K562 (cell line): ENCODE data around the gene ZNF488. TPM values are rescaled to one million over a fixed set of nuclear protein-coding genes. Genes with fewer than 3 reads are reported as not detected.
A peak's percentile ranks its signal among the peaks of the same experiment; 100 is the strongest.

Experiments used
- ATAC-seq: fragments of 200-7000 bp; cut with Tn5 transposase; 3 replicates; pipeline ENCODE4 v1.9.1; 2020; ENCODE audit warnings: moderate library complexity
- BruUV-seq: library from RNA; stranded (reverse); fragments of 400-500 nt; replicated peaks from 2 replicates; lab custom pipeline; 2021; lab: Mats Ljungman, UMichigan
- CTCF ChIA-PET: fragments of 300-600 bp; formaldehyde crosslinking; extraction: SDS; loops from one replicate; lab custom pipeline; 2021; ENCODE audit warnings: low intra/inter-chr PET ratio; lab: Yijun Ruan, JAX
- POLR2A ChIA-PET: fragments of 300-600, 350-650 bp; sonication (Branson Sonifier 250); formaldehyde crosslinking; extraction: SDS; loops from one replicate; lab custom pipeline; 2021; ENCODE audit warnings: antibody characterized with exemption, inconsistent platforms; lab: Yijun Ruan, JAX
- DNase-seq, 4 experiments: peaks; one replicate each; pipeline versions ENCODE4 v3.0.0 to v3.0.0-alpha.2; 2011 to 2018; ENCODE audit warnings: low spot score in 3 of 4, mixed read lengths in 3 of 4; ENCODE audit errors: extremely low read depth in 1 of 4
- FAIRE-seq: peaks from 2 replicates; lab custom pipeline; 2011; peaks lifted over from hg19 to GRCh38; lab: Jason Lieb, UNC
- H2AFZ ChIP-seq: 2 replicates; pipeline ENCODE4 v1.6.0; 2011; ENCODE audit warnings: low read depth, low read length, control low read depth, inconsistent platforms
- H3K27ac ChIP-seq: fragments of 200-600 bp; 3 replicates; pipeline ENCODE4 v1.8.0; 2011; ENCODE audit warnings: low read depth, mild to moderate bottlenecking, control low read depth, inconsistent platforms, low read length, moderate library complexity, mixed read lengths; ENCODE audit errors: extremely low read depth
- H3K27me3 ChIP-seq, 2 experiments: fragments of 300-600 bp in 1 of 2; 2 replicates in 1 of 2; 3 replicates in 1 of 2; pipeline versions ENCODE4 v1.6.0 to v1.8.0; 2011; ENCODE audit warnings: inconsistent platforms in 2 of 2, low read length in 2 of 2, mild to moderate bottlenecking in 1 of 2, mixed read lengths in 1 of 2, moderate library complexity in 1 of 2; ENCODE audit not compliant: control insufficient read depth in 2 of 2, insufficient read depth in 2 of 2
- H3K36me3 ChIP-seq: fragments of 300-600 bp; 3 replicates; pipeline ENCODE4 v1.8.0; 2011; ENCODE audit warnings: mild to moderate bottlenecking, low read length, inconsistent platforms; ENCODE audit not compliant: control insufficient read depth, insufficient read depth
- H3K4me1 ChIP-seq, 2 experiments: fragments of 200-600 bp in 1 of 2; replicated peaks in 1 of 2; 2 replicates in 1 of 2; 3 replicates in 1 of 2; pipeline versions ENCODE4 v1.5.1 to v1.8.0; 2011; ENCODE audit warnings: inconsistent platforms in 2 of 2, low read length in 2 of 2, mild to moderate bottlenecking in 1 of 2, mixed read lengths in 1 of 2, moderate library complexity in 1 of 2; ENCODE audit not compliant: control insufficient read depth in 2 of 2, insufficient read depth in 2 of 2
- H3K4me2 ChIP-seq: 2 replicates; pipeline ENCODE4 v1.6.1; 2011; ENCODE audit warnings: low read length, control low read depth, inconsistent platforms, mixed read lengths; ENCODE audit not compliant: insufficient read depth
- H3K4me3 ChIP-seq: fragments of 200-600 bp; sonication (generic), shearing (Covaris generic); 2 replicates; pipeline ENCODE4 v1.5.1; 2016; ENCODE audit warnings: control low read depth, inconsistent platforms
- H3K79me2 ChIP-seq: fragments of 200-600 bp; 3 replicates; pipeline ENCODE4 v1.8.0; 2011; ENCODE audit warnings: low read length, inconsistent platforms; ENCODE audit not compliant: control insufficient read depth, insufficient read depth
- H3K9ac ChIP-seq, 2 experiments: 2 replicates each; pipeline versions ENCODE4 v1.6.0 to v1.6.1; 2011; ENCODE audit warnings: low read depth in 2 of 2, low read length in 2 of 2, control low read depth in 1 of 2, inconsistent platforms in 1 of 2, mild to moderate bottlenecking in 1 of 2, mixed read lengths in 1 of 2; ENCODE audit not compliant: insufficient read depth in 1 of 2
- H3K9me1 ChIP-seq: one replicate; pipeline ENCODE4 v1.6.0; 2011; ENCODE audit warnings: inconsistent platforms, mild to moderate bottlenecking, low read length, moderate library complexity; ENCODE audit not compliant: control insufficient read depth, insufficient read depth
- H3K9me3 ChIP-seq: replicated peaks from 2 replicates; pipeline ENCODE4 v1.5.1; 2011; ENCODE audit warnings: low read depth, low read length, inconsistent platforms; ENCODE audit not compliant: control insufficient read depth, insufficient read depth
- H4K20me1 ChIP-seq: replicated peaks from 2 replicates; pipeline ENCODE4 v1.6.1; 2011; ENCODE audit warnings: low read length, inconsistent platforms, mixed read lengths; ENCODE audit not compliant: control insufficient read depth, insufficient read depth
- MXI1 ChIP-seq: IDR thresholded peaks from 2 replicates; pipeline ENCODE4 v1.6.1; 2011; ENCODE audit warnings: low read depth, mild to moderate bottlenecking, improper control_type of control experiment, low read length
- WGBS: fragments of 100-300 bp; shearing (Covaris generic); methylation state at CpG from one replicate; pipeline ENCODE4 v1.1.6; 2016; ENCODE audit warnings: low coverage, mixed read lengths; ENCODE audit not compliant: insufficient coverage; ENCODE audit errors: missing lambda C conversion rate; 5-methylcytosine and 5-hydroxymethylcytosine counted together
- in situ Hi-C: fragments of 300-500 bp; cut with MboI; formaldehyde crosslinking; loops from 4 replicates; pipeline ENCODE4 v1.15.0; 2018; ENCODE audit warnings: inconsistent platforms, mixed read lengths
- intact Hi-C: fragments of 100-400 bp; cut with micrococcal nuclease; formaldehyde crosslinking; loops from 2 replicates; pipeline ENCODE4 v1.14.2; 2022
- polyA plus RNA-seq, 8 experiments: library from polyadenylated mRNA; depleted of rRNA in 4 of 8; stranded (reverse) in 5 of 8; unstranded in 3 of 8; fragments of >200 nt; fragmentation: Nextera tagmentation in 2 of 8; fragmentation: Illumina TruSeq in 1 of 8; extraction: Ambion mirVana in 2 of 8; extraction: Trizol in 1 of 8; gene quantifications; 2 replicates each; pipeline versions ENCODE4 v1.2.1 to v1.2.3, GENCODE V29; 2011 to 2014; ENCODE audit warnings: inconsistent platforms in 1 of 8, missing spikeins in 1 of 8
- total RNA-seq, 7 experiments: library from RNA; depleted of rRNA in 6 of 7; stranded (reverse); fragments of >200 nt in 6 of 7; fragmentation: Illumina TruSeq in 2 of 7; extraction: Trizol in 2 of 7; gene quantifications; 2 replicates each; pipeline versions ENCODE4 v1.2.1 to v1.2.3, GENCODE V29; 2011 to 2021; ENCODE audit warnings: low replicate concordance in 1 of 7
- TF ChIP-seq, protein P1 (sequence below), 3 experiments: IDR thresholded peaks in 2 of 3; conservative IDR thresholded peaks in 1 of 3; 2 replicates each; pipeline ENCODE4 v1.5.1; 2011 to 2012; ENCODE audit warnings: low read length in 3 of 3, mild to moderate bottlenecking in 3 of 3, control low read depth in 2 of 3, improper control_type of control experiment in 1 of 3, inconsistent platforms in 1 of 3, low read depth in 1 of 3, mixed read lengths in 1 of 3, moderate library complexity in 1 of 3; ENCODE audit not compliant: insufficient read depth in 2 of 3

Gene ZNF488
- total and polyA plus RNA-seq, 9 of the 15 experiments (the other 6 are each of a cell fraction or from before 2014, with no cell fraction given): 0.03 to 0.09 (median 0.05) TPM; not detected in 3

GRCh38 chr10:47339186-47339735, 44.8 kb downstream of the ZNF488 start:
- Histone ChIP-seq H3K4me2 (no peak overlapping the region), H3K9me1 (no peaks in the 10 kb centered on the region), H2AFZ (no peak overlapping the region), H3K27ac (no peak overlapping the region), H3K4me1 (peaks cover 12 to 26% of the 10 kb centered on the region in 2 experiments), H3K9ac (0 out of 4 replicates have a peak overlapping the region, but pooled peaks of 1 of the 2 experiments have one; percentile 24)
- in situ Hi-C loops: no loop called here
- intact Hi-C loops: no loop called here
- ATAC-seq: no peak
- FAIRE-seq: no peak
- ChIA-PET POLR2A (no interaction called here), CTCF (interaction anchor here (2.0 to 2.8 kb wide), 2 partner anchors 79 to 292 kb away, joined by 9 to 31 read pairs; no protein-coding TSS in a partner anchor)
- no peak for DNase-seq
- WGBS: 56% methylated on average over 8 of the region's 8 CpGs
- TF ChIP-seq, protein P1, sequence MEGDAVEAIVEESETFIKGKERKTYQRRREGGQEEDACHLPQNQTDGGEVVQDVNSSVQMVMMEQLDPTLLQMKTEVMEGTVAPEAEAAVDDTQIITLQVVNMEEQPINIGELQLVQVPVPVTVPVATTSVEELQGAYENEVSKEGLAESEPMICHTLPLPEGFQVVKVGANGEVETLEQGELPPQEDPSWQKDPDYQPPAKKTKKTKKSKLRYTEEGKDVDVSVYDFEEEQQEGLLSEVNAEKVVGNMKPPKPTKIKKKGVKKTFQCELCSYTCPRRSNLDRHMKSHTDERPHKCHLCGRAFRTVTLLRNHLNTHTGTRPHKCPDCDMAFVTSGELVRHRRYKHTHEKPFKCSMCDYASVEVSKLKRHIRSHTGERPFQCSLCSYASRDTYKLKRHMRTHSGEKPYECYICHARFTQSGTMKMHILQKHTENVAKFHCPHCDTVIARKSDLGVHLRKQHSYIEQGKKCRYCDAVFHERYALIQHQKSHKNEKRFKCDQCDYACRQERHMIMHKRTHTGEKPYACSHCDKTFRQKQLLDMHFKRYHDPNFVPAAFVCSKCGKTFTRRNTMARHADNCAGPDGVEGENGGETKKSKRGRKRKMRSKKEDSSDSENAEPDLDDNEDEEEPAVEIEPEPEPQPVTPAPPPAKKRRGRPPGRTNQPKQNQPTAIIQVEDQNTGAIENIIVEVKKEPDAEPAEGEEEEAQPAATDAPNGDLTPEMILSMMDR (IDR thresholded peaks at IDR 0.05 in 2 of 3, conservative IDR thresholded peaks at IDR 0.05 in 1 of 3; ENCODE audit: insufficient read depth in 2 of 3, low read depth in 1 of 3, low read length in 3 of 3): peak in 1 of 3 experiments; percentile 18; a peak in 1 of 6 replicates
- no peak for TF ChIP-seq MXI1
- TF ChIP-seq, all 486 proteins: peak for 1
- H3K36me3 ChIP-seq: no peaks in the 10 kb centered on the region
- no peaks in the 10 kb centered on the region for H3K79me2 ChIP-seq
- H4K20me1 ChIP-seq: no peaks in the 10 kb centered on the region
- H3K9me3 ChIP-seq: no peaks in the 10 kb centered on the region
- H3K27me3 ChIP-seq: no peaks in the 10 kb centered on the region; a peak in 1 of 5 replicates
- BruUV-seq: no TSS peak
- H3K4me3 ChIP-seq: no peak overlapping the region
